GM18498 (cell line): ENCODE results near the gene BUB1B.

Source experiments
- ATAC-seq: cut with Tn5 transposase; IDR thresholded peaks from one replicate; pipeline ENCODE4 v1.9.1; 2021; ENCODE audit warnings: mild to moderate bottlenecking, moderate library complexity; ENCODE audit not compliant: unreplicated experiment

BUB1B gene

GRCh38 chr15:40252438-40253166 is 91.7 kb downstream of the BUB1B start:
- peak; percentile 38 for ATAC-seq

- no peak for ATAC-seq
Observed at GRCh38 chr15:40253167-40253790, 92.4 kb downstream of the BUB1B start.

GRCh38 chr15:40254452-40254851 is 93.6 kb downstream of the BUB1B start:
- no peak for ATAC-seq

- ATAC-seq, result no peak
Observed at GRCh38 chr15:40255033-40255432, 94.2 kb downstream of the BUB1B start.

GRCh38 chr15:40256638-40257235 is 95.9 kb downstream of the BUB1B start:
- ATAC-seq, result no peak

- no peak for ATAC-seq
Observed at GRCh38 chr15:40257656-40258450, 97.0 kb downstream of the BUB1B start.

GRCh38 chr15:40258544-40258943 is 97.7 kb downstream of the BUB1B start:
- no peak for ATAC-seq

- no peak for ATAC-seq
Observed at GRCh38 chr15:40259021-40259420, 98.2 kb downstream of the BUB1B start.

GRCh38 chr15:40263024-40263754 is 102.3 kb downstream of the BUB1B start:
- ATAC-seq, result no peak

- ATAC-seq, result no peak
Observed at GRCh38 chr15:40264321-40265153, 103.7 kb downstream of the BUB1B start.

GRCh38 chr15:40265355-40265754 is 104.5 kb downstream of the BUB1B start:
- ATAC-seq, result no peak

- no peak for ATAC-seq
Observed at GRCh38 chr15:40265875-40266274, 105.0 kb downstream of the BUB1B start.

- no peak for ATAC-seq
Observed at GRCh38 chr15:40266828-40267304, 106.0 kb downstream of the BUB1B start.

GRCh38 chr15:40267670-40268069 is 106.8 kb downstream of the BUB1B start:
- no peak for ATAC-seq

GRCh38 chr15:40269604-40270003 is 108.7 kb downstream of the BUB1B start:
- ATAC-seq, result no peak

- ATAC-seq, result no peak
Observed at GRCh38 chr15:40270246-40270995, 109.6 kb downstream of the BUB1B start.
